ENCODE data around the gene C17orf107. TPM values are rescaled to one million over a fixed set of nuclear protein-coding genes. Genes with fewer than 3 reads are reported as not detected.

Gene C17orf107
- total and polyA plus RNA-seq, 7 donors = 0.01 to 0.30 (median 0.10) TPM; not detected in 2

DNA sequence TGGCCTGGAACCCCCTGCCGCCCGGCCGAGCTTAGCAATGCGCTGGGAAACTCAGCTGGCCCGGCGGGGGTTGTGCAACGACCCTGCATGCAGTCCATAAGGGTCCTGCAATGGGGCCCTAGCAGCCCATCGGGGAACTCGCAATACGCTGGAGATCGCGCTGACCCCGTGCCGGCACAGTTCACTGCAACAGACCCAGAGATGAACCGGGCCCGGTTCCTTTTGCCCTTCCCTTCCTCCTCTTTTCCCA, 40.1 kb downstream of the C17orf107 start:
- DNase-seq (peak in 1 of 2 donors; percentile 57), ATAC-seq (peak in 3 of 4 donors; percentile 5 to 11 (median 6))
- WGBS, 3 donors = 0 to 1% (median 0%) methylated on average over 16 of the region's 16 CpGs
- peaks cover 0 to 56% of the 10 kb centered on the region in 2 donors for H3K36me3 ChIP-seq (ENCODE audit: insufficient read depth in 1 of 2, low read depth in 1 of 2)
- TF ChIP-seq, protein P1, sequence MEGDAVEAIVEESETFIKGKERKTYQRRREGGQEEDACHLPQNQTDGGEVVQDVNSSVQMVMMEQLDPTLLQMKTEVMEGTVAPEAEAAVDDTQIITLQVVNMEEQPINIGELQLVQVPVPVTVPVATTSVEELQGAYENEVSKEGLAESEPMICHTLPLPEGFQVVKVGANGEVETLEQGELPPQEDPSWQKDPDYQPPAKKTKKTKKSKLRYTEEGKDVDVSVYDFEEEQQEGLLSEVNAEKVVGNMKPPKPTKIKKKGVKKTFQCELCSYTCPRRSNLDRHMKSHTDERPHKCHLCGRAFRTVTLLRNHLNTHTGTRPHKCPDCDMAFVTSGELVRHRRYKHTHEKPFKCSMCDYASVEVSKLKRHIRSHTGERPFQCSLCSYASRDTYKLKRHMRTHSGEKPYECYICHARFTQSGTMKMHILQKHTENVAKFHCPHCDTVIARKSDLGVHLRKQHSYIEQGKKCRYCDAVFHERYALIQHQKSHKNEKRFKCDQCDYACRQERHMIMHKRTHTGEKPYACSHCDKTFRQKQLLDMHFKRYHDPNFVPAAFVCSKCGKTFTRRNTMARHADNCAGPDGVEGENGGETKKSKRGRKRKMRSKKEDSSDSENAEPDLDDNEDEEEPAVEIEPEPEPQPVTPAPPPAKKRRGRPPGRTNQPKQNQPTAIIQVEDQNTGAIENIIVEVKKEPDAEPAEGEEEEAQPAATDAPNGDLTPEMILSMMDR (IDR thresholded peaks at IDR 0.05) = no peak
- peak overlapping the region; percentile 80 for H3K4me3 ChIP-seq
- intact Hi-C loops (cut with DNase I) = loop anchor here (5.0 kb wide), 2 partner anchors 43 to 138 kb away; partner anchors contain the start of gene ZFP3 (in 1 of the 2)
- H3K4me1 ChIP-seq = peaks cover 41% of the 10 kb centered on the region
- H3K27me3 ChIP-seq (ENCODE audit: insufficient read depth in 3 of 3, low read length in 2 of 3) = no peaks in the 10 kb centered on the region
- peak overlapping the region; percentile 95 for H3K27ac ChIP-seq
- no peaks in the 10 kb centered on the region for H3K9me3 ChIP-seq

DNA sequence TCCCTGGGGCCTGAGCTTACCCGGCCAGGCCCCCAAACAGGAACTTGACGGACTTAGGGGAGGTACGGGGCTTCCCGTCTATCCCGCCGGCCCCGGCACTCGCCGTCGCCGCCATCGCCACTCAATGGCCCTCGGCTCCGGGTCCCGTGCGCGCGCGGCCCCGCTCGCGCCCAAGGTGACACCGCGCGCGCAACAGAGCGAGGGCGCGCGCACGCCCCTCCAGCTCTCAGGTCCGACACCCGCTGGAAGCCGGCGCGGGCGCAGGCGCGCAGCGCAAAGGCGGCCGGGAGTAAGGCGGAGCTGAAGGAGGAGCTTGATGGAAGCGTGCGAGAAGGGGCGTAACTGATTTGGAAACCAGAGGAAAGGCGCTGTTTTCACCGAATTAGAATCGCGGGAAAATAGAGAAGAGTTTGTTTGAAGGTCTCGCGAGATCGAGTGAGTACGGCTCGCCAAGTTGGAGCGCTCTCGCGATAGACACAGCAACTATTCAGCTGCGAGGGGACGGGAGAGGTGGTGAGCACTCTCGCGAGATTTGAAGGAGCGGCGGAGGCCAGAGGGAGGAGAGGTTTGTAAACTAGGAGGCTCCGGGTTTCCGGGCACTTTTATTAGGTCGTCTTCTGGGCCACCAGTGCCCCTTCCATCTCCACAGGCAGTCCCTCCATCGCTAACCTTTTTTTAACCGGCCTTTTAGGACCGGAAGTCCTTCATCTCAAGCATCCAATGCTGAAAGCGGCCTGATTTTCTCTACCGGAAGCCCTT, 40.6 kb downstream of the C17orf107 start, which contains the start of the genes RNF167 and SLC25A11:
Gene RNF167 (plus strand): TSS at position 473 of the 759 bp plus-strand sequence. CDS start 642 bp downstream, outside the sequence.
Gene SLC25A11 (minus strand): TSS at position 251 of the 759 bp plus-strand sequence. CDS start 136 bp downstream, at position 115.
- Histone ChIP-seq H3K9me3 (no peaks in the 10 kb centered on the region), H3K27me3 (ENCODE audit: insufficient read depth in 3 of 3, low read length in 2 of 3) (no peaks in the 10 kb centered on the region), H3K4me3 (peak within 1 kb of the TSS; percentile 80), H3K27ac (peak within 1 kb of the TSS; percentile 95), H3K4me1 (peaks cover 45% of the 10 kb centered on the region), H3K36me3 (ENCODE audit: insufficient read depth in 1 of 2, low read depth in 1 of 2) (peaks cover 0 to 61% of the 10 kb centered on the region in 2 donors)
- WGBS, 3 donors = 0% methylated on average over 67 to 72 of the region's 72 CpGs
- intact Hi-C loops (cut with DNase I) = loop anchor here (5.0 kb wide), 5 partner anchors 33 to 137 kb away; partner anchors contain the start of genes CAMTA2 (in 1 of the 2), INCA1 (in 1 of the 2), KIF1C (in 1 of the 2) and ZFP3 (in 1 of the 2)
- peak; percentile 90 to 92 (median 91) for ATAC-seq
- TF ChIP-seq, protein P1 (IDR thresholded peaks at IDR 0.05) = no peak
- DNase-seq = peak; percentile 95 to 97

DNA sequence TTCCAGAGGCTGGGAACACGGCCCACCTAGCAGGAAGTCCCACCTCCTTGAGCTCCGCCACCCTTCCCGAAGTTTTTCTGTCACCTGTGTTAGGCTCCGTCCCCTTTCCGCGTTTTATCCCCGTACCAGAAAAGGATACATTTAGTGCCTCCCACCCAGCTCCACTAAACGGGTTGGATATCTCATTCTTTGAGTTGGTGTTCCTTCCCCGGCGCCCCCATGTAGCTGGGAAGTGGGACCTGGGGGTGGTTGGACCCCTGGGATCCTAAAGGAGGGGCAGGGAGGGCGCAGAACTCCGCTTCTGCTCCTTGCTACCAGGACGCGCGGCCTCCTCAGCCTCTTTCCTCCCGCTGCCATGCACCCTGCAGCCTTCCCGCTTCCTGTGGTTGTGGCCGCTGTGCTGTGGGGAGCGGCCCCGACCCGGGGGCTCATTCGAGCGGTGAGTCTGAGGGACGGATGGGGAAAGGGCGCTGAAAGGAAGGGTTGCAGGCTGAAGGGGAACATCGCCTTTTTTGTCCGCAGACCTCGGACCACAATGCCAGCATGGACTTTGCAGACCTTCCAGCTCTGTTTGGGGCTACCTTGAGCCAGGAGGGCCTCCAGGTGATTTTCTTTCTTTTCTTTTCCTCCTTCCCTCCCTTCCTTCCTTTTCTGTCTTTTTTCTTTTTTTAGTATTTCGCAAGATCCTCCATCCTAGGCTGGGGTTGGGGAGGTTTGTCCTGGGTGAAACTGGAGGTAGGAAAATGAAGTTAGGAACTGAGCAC, 41.4 kb downstream of the C17orf107 start:
- Histone ChIP-seq H3K36me3 (ENCODE audit: insufficient read depth in 1 of 2, low read depth in 1 of 2) (peaks cover 0 to 66% of the 10 kb centered on the region in 2 donors), H3K27me3 (ENCODE audit: insufficient read depth in 3 of 3, low read length in 2 of 3) (no peaks in the 10 kb centered on the region), H3K27ac (peak overlapping the region; percentile 95), H3K9me3 (no peaks in the 10 kb centered on the region), H3K4me3 (peak overlapping the region; percentile 80), H3K4me1 (peaks cover 52% of the 10 kb centered on the region)
- intact Hi-C loops (cut with DNase I) = loop anchor here (5.0 kb wide), 3 partner anchors 33 to 57 kb away; partner anchors contain the start of genes CAMTA2 (in 1 of the 2), INCA1 (in 1 of the 2) and KIF1C (in 1 of the 2)
- TF ChIP-seq, protein P1 (IDR thresholded peaks at IDR 0.05) = no peak
- ATAC-seq (peak; percentile 66 to 80 (median 71)), DNase-seq (peak; percentile 61 to 74)
- WGBS, 3 donors = 2% methylated on average over 27 to 29 of the region's 29 CpGs

DNA sequence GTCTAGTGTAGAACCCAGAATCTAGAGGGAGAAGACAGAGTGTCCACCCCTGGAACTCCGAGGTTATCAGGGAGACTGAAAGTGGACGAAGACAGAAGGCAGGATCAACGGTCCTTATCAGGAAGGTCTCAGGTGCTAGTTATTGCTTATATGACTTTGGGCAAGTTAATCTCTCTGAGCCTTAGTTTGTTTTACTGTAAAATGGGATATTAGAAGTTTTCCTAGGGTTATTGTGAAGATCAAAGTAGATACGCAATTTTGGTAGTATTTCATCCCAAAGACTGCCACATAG, 41.9 kb downstream of the C17orf107 start:
- no peak for ATAC-seq
- H3K36me3 ChIP-seq (ENCODE audit: insufficient read depth in 1 of 2, low read depth in 1 of 2) = peaks cover 0 to 67% of the 10 kb centered on the region in 2 donors
- H3K9me3 ChIP-seq = no peaks in the 10 kb centered on the region
- TF ChIP-seq, protein P1 (IDR thresholded peaks at IDR 0.05) = no peak
- no peaks in the 10 kb centered on the region for H3K27me3 ChIP-seq (ENCODE audit: insufficient read depth in 3 of 3, low read length in 2 of 3)
- 50 to 60% (median 55%) methylated on average over 4 of the region's 4 CpGs for WGBS, 3 donors
- no peak for DNase-seq
- H3K4me3 ChIP-seq = peak overlapping the region; percentile 80
- H3K27ac ChIP-seq = peak overlapping the region; percentile 95
- H3K4me1 ChIP-seq = peaks cover 52% of the 10 kb centered on the region
- intact Hi-C loops (cut with DNase I) = loop anchor here (5.0 kb wide), 3 partner anchors 34 to 56 kb away; partner anchors contain the start of genes CAMTA2 (in 1 of the 2), INCA1 (in 1 of the 2) and KIF1C (in 1 of the 2)
